ENCODE measurements around the gene MAL.

DNA sequence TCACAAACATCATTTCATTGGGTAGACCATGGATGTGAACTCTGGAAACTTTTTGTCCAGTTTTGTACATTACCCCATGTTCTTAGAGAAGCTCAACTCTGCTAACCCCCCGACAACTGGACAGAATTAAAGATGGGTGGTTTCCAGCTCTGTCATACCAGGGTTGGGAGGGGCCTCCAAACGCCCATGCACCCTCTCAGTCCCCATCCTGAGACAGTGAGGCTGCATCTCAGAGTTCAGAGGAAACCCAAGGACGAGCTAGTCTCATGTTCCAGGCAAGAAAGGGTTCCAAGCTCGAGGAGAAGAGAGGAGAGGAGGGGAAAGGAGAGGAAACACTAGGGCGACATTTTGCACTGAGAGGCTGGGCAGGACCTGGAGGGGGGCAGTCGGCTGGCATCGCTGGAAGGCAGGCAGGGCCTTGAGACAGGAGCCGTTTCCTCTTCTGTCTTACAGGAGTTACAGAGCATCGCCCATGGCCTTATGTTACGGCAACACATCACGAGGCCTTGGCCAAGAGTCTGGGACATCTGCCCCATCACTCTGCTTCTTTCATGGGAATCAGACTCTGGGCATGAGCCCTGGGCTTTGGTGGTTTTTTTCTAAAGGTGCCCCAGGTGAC, 16.4 kb downstream of the MAL start:
- TF ChIP-seq, protein P1, sequence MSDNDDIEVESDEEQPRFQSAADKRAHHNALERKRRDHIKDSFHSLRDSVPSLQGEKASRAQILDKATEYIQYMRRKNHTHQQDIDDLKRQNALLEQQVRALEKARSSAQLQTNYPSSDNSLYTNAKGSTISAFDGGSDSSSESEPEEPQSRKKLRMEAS (IDR thresholded peaks at IDR 0.05; ENCODE audit: low read depth, low read length), result no peak
- TF ChIP-seq, protein P2, sequence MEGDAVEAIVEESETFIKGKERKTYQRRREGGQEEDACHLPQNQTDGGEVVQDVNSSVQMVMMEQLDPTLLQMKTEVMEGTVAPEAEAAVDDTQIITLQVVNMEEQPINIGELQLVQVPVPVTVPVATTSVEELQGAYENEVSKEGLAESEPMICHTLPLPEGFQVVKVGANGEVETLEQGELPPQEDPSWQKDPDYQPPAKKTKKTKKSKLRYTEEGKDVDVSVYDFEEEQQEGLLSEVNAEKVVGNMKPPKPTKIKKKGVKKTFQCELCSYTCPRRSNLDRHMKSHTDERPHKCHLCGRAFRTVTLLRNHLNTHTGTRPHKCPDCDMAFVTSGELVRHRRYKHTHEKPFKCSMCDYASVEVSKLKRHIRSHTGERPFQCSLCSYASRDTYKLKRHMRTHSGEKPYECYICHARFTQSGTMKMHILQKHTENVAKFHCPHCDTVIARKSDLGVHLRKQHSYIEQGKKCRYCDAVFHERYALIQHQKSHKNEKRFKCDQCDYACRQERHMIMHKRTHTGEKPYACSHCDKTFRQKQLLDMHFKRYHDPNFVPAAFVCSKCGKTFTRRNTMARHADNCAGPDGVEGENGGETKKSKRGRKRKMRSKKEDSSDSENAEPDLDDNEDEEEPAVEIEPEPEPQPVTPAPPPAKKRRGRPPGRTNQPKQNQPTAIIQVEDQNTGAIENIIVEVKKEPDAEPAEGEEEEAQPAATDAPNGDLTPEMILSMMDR (IDR thresholded peaks at IDR 0.05; ENCODE audit: low read depth, low read length), result no peak
- TF ChIP-seq POLR2A (IDR thresholded peaks at IDR 0.05; ENCODE audit: extremely low read depth, insufficient read length), result no peak
